Measurements from ENCODE around the gene SLC27A5.

Gene SLC27A5

GRCh38 chr19:58519355-58520256 is 7.8 kb upstream of the SLC27A5 start, which contains the start of gene ZBTB45:
TSS of gene ZBTB45 (minus strand) at chr19:58519810. CDS start at chr19:58517673, 2,137 bp downstream.
- DNase-seq: peak; percentile 99

GRCh38 chr19:58519087-58519354 is 7.2 kb upstream of the SLC27A5 start:
- DNase-seq: peak; percentile 89

GRCh38 chr19:58518256-58519086 is 6.7 kb upstream of the SLC27A5 start:
- peak; percentile 61 for DNase-seq

GRCh38 chr19:58516964-58517833 is 5.4 kb upstream of the SLC27A5 start:
- no peak for DNase-seq

GRCh38 chr19:58516246-58516836 is 4.5 kb upstream of the SLC27A5 start:
- no peak for DNase-seq

GRCh38 chr19:58515259-58515658 is 3.5 kb upstream of the SLC27A5 start:
- no peak for DNase-seq

GRCh38 chr19:58514564-58515022 is 2.8 kb upstream of the SLC27A5 start:
- DNase-seq: peak; percentile 37

GRCh38 chr19:58513694-58514563 is 2.1 kb upstream of the SLC27A5 start:
- peak; percentile 99 for DNase-seq

- DNase-seq: no peak
Observed at GRCh38 chr19:58513213-58513693, 1.5 kb upstream of the SLC27A5 start.

- no peak for DNase-seq
Observed at GRCh38 chr19:58510084-58510862, 1.5 kb downstream of the SLC27A5 start.

- DNase-seq: peak; percentile 97
Observed at GRCh38 chr19:58509731-58510083, 2.1 kb downstream of the SLC27A5 start.

- DNase-seq: peak; percentile 26
Observed at GRCh38 chr19:58507602-58508223, 4.1 kb downstream of the SLC27A5 start.

GRCh38 chr19:58500242-58500641 is 11.6 kb downstream of the SLC27A5 start:
- DNase-seq: no peak

- DNase-seq: peak; percentile 100
Observed at GRCh38 chr19:58499021-58499927, 12.5 kb downstream of the SLC27A5 start.

GRCh38 chr19:58498316-58499020 is 13.3 kb downstream of the SLC27A5 start:
- DNase-seq: peak; percentile 48

GRCh38 chr19:58497634-58498170 is 14.1 kb downstream of the SLC27A5 start:
- DNase-seq: no peak

GRCh38 chr19:58492265-58492664 is 19.5 kb downstream of the SLC27A5 start:
- DNase-seq: no peak

- no peak for DNase-seq
Observed at GRCh38 chr19:58491393-58491792, 20.4 kb downstream of the SLC27A5 start.
